ENCODE results near the gene TOMM7.
"Not testable (repeated sequence)": the region's sequence is repeated elsewhere in the genome, so short reads cannot be mapped to it uniquely, and the experiment has no call there.

TOMM7 gene

DNA sequence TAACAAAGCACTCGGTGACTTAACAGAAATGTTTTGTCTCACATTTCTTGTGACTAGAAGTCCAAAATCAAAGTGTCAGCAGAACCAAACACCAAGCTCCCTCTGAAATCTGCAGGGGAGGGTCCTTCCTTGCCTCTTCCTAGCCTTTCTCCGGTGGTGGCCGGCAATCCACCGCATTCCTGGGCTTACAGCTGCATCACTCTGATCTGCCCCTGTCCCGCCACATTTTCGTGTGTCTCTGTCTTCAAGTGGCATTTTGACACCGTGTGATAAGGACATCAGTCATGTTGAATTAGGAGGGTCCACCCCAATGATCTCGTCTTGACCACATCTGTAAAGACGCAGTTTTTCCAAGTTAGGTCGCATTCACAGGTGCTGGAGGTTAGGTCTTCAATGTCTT, 30.5 kb upstream of the TOMM7 start:
- DNase-seq = no peak

- no peak for DNase-seq
Measured at GRCh38 chr7:22851145-22851544, 28.5 kb upstream of the TOMM7 start.

- not testable (repeated sequence) for DNase-seq
Measured at GRCh38 chr7:22850394-22850793, 27.7 kb upstream of the TOMM7 start.

DNA sequence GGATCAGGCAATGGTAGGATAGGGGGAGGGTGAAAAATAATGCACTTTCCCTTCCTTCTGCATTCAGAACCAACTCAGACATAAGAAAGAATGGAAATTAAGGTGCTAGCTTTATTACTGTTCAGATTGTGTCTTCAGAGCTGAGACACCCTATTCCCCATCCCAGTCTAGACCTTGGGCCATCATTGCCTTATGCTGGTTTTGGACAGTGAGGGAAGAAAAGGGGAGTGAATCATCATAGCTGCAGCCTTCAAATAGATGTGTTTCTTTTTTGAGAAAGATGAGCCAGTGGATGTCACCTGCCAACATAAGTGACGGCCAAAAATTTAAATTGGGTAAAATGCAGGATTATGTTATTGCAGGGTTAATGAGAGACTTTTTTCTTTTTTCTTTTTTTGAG, 27.0 kb upstream of the TOMM7 start:
- DNase-seq = no peak

- DNase-seq = no peak
Measured at GRCh38 chr7:22849172-22849571, 26.5 kb upstream of the TOMM7 start.

- DNase-seq = no peak
Measured at GRCh38 chr7:22846961-22847360, 24.3 kb upstream of the TOMM7 start.

DNA sequence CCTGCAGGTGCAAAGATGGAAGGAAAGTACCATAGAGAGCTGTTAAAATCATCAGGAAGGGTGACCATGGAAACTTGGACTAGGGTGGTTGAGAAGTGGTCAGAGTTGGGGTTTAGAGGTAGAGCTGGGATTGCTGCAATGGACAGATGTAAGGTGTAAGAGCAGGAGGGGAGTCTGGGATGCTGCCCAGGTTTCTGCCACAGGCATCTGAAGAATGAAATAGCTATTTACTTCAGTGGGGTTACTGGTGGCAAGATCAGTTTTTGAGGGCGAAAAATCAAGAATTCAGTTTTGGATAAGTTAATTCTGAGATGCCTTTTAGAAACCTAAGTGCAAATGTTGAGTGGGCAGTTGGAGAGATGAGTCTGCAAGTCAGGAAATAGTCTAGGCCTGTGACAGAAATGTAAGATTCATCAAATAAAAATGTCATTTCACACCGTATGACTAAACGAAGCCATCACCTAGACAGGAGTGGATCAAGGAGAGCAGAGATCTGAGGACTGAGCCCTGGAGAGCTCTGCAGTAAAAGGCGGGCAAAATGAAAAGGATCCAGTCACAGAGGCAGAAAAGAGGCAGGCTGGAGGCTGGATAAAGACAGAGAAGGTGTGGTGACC, 22.7 kb upstream of the TOMM7 start:
- DNase-seq = no peak

DNA sequence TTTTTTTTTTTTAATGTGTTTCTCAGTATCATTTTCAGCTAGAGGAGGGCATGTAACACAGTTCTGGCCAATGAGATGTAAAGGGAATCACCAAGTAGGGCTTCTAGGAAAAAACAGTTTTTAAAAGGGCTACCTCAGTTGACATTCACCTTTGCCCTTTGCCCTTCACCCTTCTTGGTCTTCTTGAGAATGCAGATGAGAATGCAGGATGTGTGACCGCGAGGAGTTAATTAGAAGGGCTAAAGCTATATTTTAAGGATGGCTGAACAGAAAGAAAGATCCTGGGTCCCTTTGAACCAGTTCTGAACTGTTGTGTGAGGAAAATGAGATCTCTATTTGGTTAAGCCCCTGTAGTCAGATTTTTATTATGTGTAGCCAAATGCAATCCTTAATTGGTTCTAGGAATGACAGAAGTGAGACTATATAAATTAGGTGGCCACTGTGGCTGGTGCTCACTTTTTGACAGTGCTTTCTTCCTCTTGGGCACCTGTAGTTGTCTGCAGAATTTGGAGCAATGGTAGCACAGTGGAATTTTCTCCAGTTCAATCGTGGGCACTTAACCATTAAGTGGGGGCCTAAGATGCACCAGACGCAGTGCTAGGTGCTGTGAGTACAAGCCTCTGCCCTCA, 21.1 kb upstream of the TOMM7 start:
- DNase-seq = no peak

DNA sequence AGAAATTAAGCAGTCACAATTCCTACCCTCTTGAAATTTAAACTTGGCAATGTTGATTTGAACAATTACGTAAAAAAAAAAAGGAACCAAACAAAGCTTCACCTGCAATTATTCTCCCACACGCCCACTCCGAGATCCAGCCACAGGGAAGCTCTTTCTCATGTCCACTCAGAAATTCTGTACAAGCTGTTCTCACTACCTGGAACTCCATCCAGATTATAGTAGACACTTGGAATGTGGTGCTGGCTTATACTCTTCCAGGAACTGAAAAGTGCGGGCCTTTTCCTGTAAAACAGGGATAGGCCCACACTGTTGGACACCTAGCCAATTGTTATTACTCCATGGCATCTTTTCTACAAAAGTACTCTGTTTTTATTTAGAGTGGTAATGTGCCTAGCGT, 20.3 kb upstream of the TOMM7 start:
- no peak for DNase-seq

- DNase-seq = no peak
Measured at GRCh38 chr7:22842383-22842941, 19.8 kb upstream of the TOMM7 start.

DNA sequence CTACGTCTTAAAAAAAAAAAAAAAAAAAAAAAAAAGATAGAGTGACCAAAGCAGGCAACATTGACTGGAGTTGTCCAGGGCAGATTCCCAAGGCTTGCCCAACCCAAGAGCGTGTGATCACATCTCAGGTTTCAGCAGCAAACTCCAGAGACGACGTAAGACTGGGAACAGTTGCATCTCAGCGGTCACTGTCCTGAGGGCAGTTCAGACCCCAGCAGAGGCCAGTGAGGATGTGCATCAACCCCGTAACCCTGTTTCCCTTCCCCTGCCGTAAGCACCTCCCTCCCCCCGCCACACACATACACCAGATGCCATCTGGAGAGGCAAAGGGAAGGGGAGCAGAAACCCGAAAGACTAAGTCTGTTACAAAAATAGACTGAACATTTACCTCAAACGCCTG, 19.3 kb upstream of the TOMM7 start:
- DNase-seq = no peak

GRCh38 chr7:22837308-22837707, 14.7 kb upstream of the TOMM7 start:
- DNase-seq = no peak

GRCh38 chr7:22836506-22836905, 13.9 kb upstream of the TOMM7 start:
- not testable (repeated sequence) for DNase-seq

GRCh38 chr7:22833957-22834356, 11.3 kb upstream of the TOMM7 start:
- DNase-seq = no peak

DNA sequence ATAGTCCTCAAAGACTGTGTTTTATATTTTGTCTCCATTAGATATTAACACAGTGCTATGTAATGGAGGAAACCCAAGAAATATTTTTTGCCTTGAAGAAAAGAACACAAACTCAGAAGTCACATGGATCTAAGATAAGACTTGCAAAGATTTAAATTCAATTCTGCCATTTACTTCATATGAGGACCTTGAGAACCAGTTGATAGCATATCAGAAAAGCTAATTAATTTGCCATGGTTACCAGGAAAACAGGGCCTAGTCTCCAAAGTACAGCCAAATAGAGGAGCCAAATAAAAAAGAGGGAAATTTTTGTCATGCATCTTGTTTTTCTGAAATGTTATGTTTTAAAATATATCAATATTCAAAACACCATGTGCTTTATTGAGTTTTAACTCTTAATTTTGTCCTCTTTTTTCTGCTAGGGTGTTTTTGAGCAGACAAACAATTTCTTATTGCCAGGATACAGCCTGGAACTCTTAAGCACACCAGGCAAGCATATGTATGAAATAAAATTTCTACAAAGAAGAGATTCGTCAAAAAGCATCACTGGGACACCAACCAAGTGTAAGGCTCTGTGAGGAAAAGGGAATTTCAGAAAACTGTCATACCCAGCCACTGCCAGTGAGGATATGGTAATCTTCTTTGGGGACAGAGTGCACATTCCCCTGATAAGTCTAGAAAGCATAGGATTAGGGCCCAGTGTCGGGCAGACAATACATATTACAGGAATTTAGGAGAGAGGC, 10.6 kb upstream of the TOMM7 start:
- DNase-seq = no peak

DNA sequence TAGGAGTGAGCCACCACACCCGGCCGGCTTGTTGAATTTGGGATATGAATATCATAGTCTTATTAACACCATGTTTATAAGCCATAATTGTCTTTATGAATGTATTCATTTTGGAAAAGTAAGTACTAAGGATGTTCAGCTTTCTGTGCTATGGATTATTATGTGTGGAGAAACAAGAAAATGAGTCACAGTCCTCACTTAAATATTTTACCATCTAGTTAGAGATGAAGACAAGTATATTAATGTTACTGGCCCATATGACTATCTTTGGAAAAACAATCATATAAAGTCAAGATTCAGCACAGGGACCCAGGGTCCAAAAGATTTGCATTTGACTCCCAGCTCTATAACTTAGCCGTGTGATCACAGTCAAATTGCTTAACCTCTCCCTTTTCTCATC, 9.8 kb upstream of the TOMM7 start:
- DNase-seq = no peak

- DNase-seq = no peak
Measured at GRCh38 chr7:22831602-22832305, 9.1 kb upstream of the TOMM7 start.

- DNase-seq = no peak
Measured at GRCh38 chr7:22827563-22827962, 4.9 kb upstream of the TOMM7 start.

- no peak for DNase-seq
Measured at GRCh38 chr7:22826593-22826992, 3.9 kb upstream of the TOMM7 start.

GRCh38 chr7:22824760-22825159, 2.1 kb upstream of the TOMM7 start:
- DNase-seq = no peak

- peak in 2 of 3 donors; percentile 48 to 52 for DNase-seq
Measured at GRCh38 chr7:22823142-22823497, 471 bp upstream of the TOMM7 start.

DNA sequence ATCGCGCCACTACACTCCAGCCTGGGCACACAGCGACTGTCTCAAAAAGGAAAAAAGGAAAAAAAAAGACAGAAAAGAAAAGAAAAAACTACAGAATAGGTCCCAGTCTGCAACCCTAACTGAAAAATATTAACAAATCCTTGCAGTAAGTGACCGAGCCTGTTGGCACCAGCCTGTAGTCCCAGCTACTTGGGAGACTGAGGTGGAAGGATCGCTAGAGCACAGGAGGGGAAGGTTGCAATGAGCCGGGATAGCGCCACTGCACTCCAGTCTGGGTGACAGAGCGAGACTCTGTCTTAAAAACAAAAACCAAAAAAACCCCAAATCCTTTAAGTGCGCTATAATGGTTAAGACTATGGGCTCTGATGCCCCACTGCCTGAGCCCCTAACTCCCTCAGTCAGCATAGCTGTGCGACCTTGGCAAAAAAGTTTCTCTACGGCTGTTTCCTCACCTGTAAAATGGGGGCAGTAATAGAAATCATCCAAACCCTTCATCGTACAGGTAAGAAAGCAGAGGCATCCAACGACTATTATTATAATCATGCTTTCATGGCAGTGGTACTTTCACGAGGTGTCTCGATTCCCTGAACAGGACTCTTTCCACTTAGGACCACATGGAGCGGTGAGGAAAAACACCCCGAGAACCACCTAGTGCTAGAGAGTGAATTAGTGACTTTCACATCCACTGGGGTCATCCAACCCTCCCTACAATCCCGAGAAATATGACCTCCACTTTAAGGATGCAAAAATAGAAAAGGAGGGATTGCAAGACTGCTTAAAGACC, 755 bp downstream of the TOMM7 start:
- DNase-seq = no peak

DNA sequence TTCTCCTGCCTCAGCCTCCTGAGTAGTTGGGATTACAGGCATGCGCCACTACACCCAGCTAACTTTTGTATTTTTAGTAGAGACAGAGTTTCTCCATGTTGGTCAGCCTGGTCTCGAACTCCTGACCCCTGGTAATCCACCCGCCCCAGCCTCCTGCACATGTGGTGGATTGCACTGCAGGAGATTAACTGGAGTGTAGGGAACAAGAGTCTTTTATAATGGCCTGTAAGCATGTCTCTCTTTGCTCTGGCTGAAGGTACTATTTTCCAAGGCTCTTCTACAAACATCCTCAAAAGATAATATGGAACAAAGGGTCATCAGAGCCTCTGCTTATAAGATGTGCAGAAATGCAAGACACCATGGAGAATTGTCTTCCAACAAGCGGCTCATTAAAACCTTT, 3.2 kb downstream of the TOMM7 start:
- no peak for DNase-seq

All from suppressor macrophage treated with lipopolysaccharide for 1 hour (primary cell).